HEK293 (cell line): Measurements from ENCODE around the gene JKAMP.

ENCODE experiments used
- CTCF ChIA-PET: fragments of 350-600 bp; formaldehyde crosslinking; extraction: SDS; loops from one replicate; lab custom pipeline; 2021; ENCODE audit warnings: antibody characterized with exemption; lab: Yijun Ruan, JAX
- POLR2A ChIA-PET: fragments of 300-600 bp; formaldehyde crosslinking; extraction: SDS; loops from one replicate; lab custom pipeline; 2020; ENCODE audit warnings: antibody characterized with exemption, inconsistent platforms; lab: Yijun Ruan, JAX
- H3K27ac ChIP-seq: fragments of 200-500 bp; sonication (Bioruptor generic); 2 replicates; pipeline ENCODE4 v1.5.1; 2014; ENCODE audit warnings: low read depth, low read length, control low read depth, inconsistent platforms; ENCODE audit errors: extremely low read depth
- H3K36me3 ChIP-seq, 2 experiments: fragments of 200-500 bp in 1 of 2; sonication (Bioruptor generic) in 1 of 2; 1 replicate in 1 of 2; 2 replicates in 1 of 2; pipeline ENCODE4 v1.5.1; 2014 to 2017; ENCODE audit warnings: inconsistent platforms in 2 of 2, low read length in 2 of 2; ENCODE audit not compliant: control insufficient read depth in 2 of 2, insufficient read depth in 1 of 2
- H3K4me1 ChIP-seq: fragments of 200-500 bp; sonication (Bioruptor generic); 2 replicates; pipeline ENCODE4 v1.5.1; 2014; ENCODE audit warnings: mild to moderate bottlenecking, low read length, inconsistent platforms; ENCODE audit not compliant: control insufficient read depth, insufficient read depth
- H3K4me3 ChIP-seq: 2 replicates; pipeline ENCODE4 v1.5.1; 2011; ENCODE audit warnings: low read depth, mild to moderate bottlenecking, control low read depth, low read length, moderate library complexity
- H3K9me3 ChIP-seq: fragments of 200-500 bp; sonication (Bioruptor generic); 2 replicates; pipeline ENCODE4 v1.5.1; 2014; ENCODE audit warnings: low read depth, low read length, inconsistent platforms; ENCODE audit not compliant: control insufficient read depth, insufficient read depth
- FEZF1 ChIP-seq: fragments of 450-650 bp; formaldehyde crosslinking; IDR thresholded peaks from 2 replicates; pipeline ENCODE4 v1.5.1; 2016; ENCODE audit warnings: missing biosample characterization, missing genetic modification characterization
- GLI2 ChIP-seq: fragments of 450-650 bp; formaldehyde crosslinking; IDR thresholded peaks from 2 replicates; pipeline ENCODE4; 2017; ENCODE audit warnings: missing biosample characterization, missing genetic modification characterization, low read depth, borderline replicate concordance
- GLIS1 ChIP-seq: fragments of 450-650 bp; formaldehyde crosslinking; IDR thresholded peaks from 2 replicates; pipeline ENCODE4 v1.5.1; 2016; ENCODE audit warnings: missing biosample characterization, missing genetic modification characterization
- IKZF3 ChIP-seq: fragments of 450-650 bp; IDR thresholded peaks from 2 replicates; pipeline ENCODE4 v1.5.0; 2018; ENCODE audit warnings: missing biosample characterization, mild to moderate bottlenecking, missing genetic modification characterization, moderate library complexity
- KLF7 ChIP-seq: fragments of 450-650 bp; formaldehyde crosslinking; IDR thresholded peaks from 2 replicates; pipeline ENCODE4 v1.5.1; 2016; ENCODE audit warnings: missing biosample characterization, missing genetic modification characterization, borderline replicate concordance
- OSR2 ChIP-seq: fragments of 450-650 bp; formaldehyde crosslinking; IDR thresholded peaks from 2 replicates; pipeline ENCODE4 v1.5.1; 2016; ENCODE audit warnings: missing biosample characterization, missing genetic modification characterization
- REPIN1 ChIP-seq: fragments of 450-650 bp; formaldehyde crosslinking; IDR thresholded peaks from 2 replicates; pipeline ENCODE4 v1.5.1; 2017; ENCODE audit warnings: missing biosample characterization, missing genetic modification characterization, low read depth
- SP3 ChIP-seq: fragments of 450-650 bp; formaldehyde crosslinking; IDR thresholded peaks from 2 replicates; pipeline ENCODE4 v1.5.1; 2016; ENCODE audit warnings: missing biosample characterization, missing genetic modification characterization
- ZNF10 ChIP-seq: fragments of 450-650 bp; formaldehyde crosslinking; IDR thresholded peaks from 2 replicates; pipeline ENCODE4 v1.5.1; 2017; ENCODE audit warnings: missing biosample characterization, missing genetic modification characterization
- ZNF112 ChIP-seq: fragments of 450-650 bp; formaldehyde crosslinking; IDR thresholded peaks from 2 replicates; pipeline ENCODE4 v1.5.0; 2017; ENCODE audit warnings: missing biosample characterization, missing genetic modification characterization
- ZNF19 ChIP-seq: fragments of 450-650 bp; formaldehyde crosslinking; IDR thresholded peaks from 2 replicates; pipeline ENCODE4; 2016; ENCODE audit warnings: missing biosample characterization, missing genetic modification characterization, low read depth
- ZNF335 ChIP-seq: fragments of 450-650 bp; formaldehyde crosslinking; conservative IDR thresholded peaks from 2 replicates; pipeline ENCODE4 v1.5.1; 2016; ENCODE audit warnings: missing biosample characterization, missing genetic modification characterization
- ZNF341 ChIP-seq: fragments of 450-650 bp; formaldehyde crosslinking; IDR thresholded peaks from 2 replicates; pipeline ENCODE4; 2016; ENCODE audit warnings: low read depth, missing biosample characterization, missing genetic modification characterization
- ZNF366 ChIP-seq: fragments of 450-650 bp; formaldehyde crosslinking; conservative IDR thresholded peaks from 2 replicates; pipeline ENCODE4 v1.5.1; 2016; ENCODE audit warnings: missing biosample characterization, missing genetic modification characterization
- ZNF629 ChIP-seq: fragments of 450-650 bp; formaldehyde crosslinking; IDR thresholded peaks from 2 replicates; pipeline ENCODE4 v1.5.1; 2017; ENCODE audit warnings: missing biosample characterization, missing genetic modification characterization
- ZNF664 ChIP-seq: fragments of 450-650 bp; formaldehyde crosslinking; IDR thresholded peaks from 2 replicates; pipeline ENCODE4 v1.5.1; 2016; ENCODE audit warnings: missing biosample characterization, missing genetic modification characterization
- ZNF768 ChIP-seq: fragments of 450-650 bp; formaldehyde crosslinking; IDR thresholded peaks from 2 replicates; pipeline ENCODE4 v1.5.1; 2018; ENCODE audit warnings: missing biosample characterization, mild to moderate bottlenecking, missing genetic modification characterization
- ZNF785 ChIP-seq: fragments of 450-650 bp; formaldehyde crosslinking; IDR thresholded peaks from 2 replicates; pipeline ENCODE4 v1.5.1; 2016; ENCODE audit warnings: missing biosample characterization, missing genetic modification characterization
- TF ChIP-seq, protein P1 (sequence below): fragments of 450-650 bp; formaldehyde crosslinking; IDR thresholded peaks from 2 replicates; pipeline ENCODE4 v1.5.1; 2016; ENCODE audit warnings: missing biosample characterization, missing genetic modification characterization
- TF ChIP-seq, protein P2 (sequence below): fragments of 450-650 bp; formaldehyde crosslinking; IDR thresholded peaks from 2 replicates; pipeline ENCODE4 v1.5.1; 2016; ENCODE audit warnings: missing biosample characterization, missing genetic modification characterization
- TF ChIP-seq, protein P3 (sequence below): fragments of 450-650 bp; formaldehyde crosslinking; IDR thresholded peaks from 2 replicates; pipeline ENCODE4 v1.5.1; 2017; ENCODE audit warnings: missing biosample characterization, missing genetic modification characterization
- TF ChIP-seq, protein P4 (sequence below): fragments of 450-650 bp; formaldehyde crosslinking; IDR thresholded peaks from 2 replicates; pipeline ENCODE4 v1.5.1; 2016; ENCODE audit warnings: missing biosample characterization, missing genetic modification characterization

JKAMP gene

DNA sequence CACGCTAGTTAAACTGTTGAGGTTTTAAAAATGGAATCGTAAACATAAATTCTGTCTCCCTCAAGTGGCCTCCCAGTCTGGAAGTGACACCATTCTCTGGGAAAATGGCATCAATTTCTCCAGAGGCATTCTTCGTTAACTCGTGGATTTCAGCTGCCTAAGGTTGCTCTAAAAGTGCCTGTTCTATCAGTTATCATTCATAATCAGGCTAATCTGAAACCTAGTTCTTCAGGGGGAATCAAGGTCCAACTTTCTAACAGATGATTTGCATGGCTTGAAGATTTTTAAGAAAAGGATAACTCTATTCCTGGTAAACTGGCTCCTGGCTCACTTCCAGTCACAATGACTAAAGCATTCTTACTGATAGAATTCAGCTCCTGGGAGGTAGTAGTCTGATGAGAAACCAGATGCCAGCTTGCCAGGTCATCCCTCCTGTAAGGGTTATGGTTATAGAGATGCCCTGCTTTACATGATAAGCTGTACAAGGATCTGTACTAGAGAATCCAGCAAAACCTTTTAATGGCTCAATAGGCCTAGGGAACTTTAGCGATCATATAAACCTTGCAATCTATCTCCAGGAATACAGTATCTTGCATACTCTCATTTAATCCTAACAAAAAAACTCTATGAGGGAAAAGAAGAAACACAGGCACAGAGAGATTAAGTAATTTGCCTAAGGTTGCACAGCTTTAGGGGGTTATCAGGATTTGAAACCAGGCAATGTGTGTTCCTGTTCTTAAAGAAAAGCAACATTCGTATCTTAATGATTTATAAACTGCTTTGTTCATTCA lies 1.6 kb upstream of the JKAMP start:
- ChIA-PET POLR2A (interaction anchor here (1.3 to 2.4 kb wide), 2 partner anchors 18 to 25 kb away, joined by 3 to 18 read pairs; partner anchors contain the start of gene GPR135), CTCF (interaction anchor here (1.0 to 1.1 kb wide), 3 partner anchors 293 to 702 kb away, joined by 3 to 4 read pairs (median 3); no protein-coding TSS in a partner anchor)
- Histone ChIP-seq H3K4me3 (peak overlapping the region; percentile 84), H3K27ac (no peak overlapping the region), H3K36me3 (peaks cover 14 to 27% of the 10 kb centered on the region in 2 experiments), H3K4me1 (0 out of 2 replicates have a peak, but pooled peaks cover 3% of the 10 kb centered on the region), H3K9me3 (no peaks in the 10 kb centered on the region)
- TF ChIP-seq ZNF19 (tag by site-specific recombination), result no peak
- peak; percentile 63 for TF ChIP-seq GLIS1 (tag by site-specific recombination)
- TF ChIP-seq, protein P1, sequence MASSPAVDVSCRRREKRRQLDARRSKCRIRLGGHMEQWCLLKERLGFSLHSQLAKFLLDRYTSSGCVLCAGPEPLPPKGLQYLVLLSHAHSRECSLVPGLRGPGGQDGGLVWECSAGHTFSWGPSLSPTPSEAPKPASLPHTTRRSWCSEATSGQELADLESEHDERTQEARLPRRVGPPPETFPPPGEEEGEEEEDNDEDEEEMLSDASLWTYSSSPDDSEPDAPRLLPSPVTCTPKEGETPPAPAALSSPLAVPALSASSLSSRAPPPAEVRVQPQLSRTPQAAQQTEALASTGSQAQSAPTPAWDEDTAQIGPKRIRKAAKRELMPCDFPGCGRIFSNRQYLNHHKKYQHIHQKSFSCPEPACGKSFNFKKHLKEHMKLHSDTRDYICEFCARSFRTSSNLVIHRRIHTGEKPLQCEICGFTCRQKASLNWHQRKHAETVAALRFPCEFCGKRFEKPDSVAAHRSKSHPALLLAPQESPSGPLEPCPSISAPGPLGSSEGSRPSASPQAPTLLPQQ (tag by site-specific recombination), result 0 out of 2 replicates have a peak, but pooled peaks have one; percentile 12
- no peak for TF ChIP-seq SP3 (tag by site-specific recombination)
- TF ChIP-seq OSR2 (tag by site-specific recombination), result peak; percentile 79; the same call in 1 of the 2 replicates
- 0 out of 2 replicates have a peak, but pooled peaks have one; percentile 17 for TF ChIP-seq ZNF366 (tag by site-specific recombination)
- TF ChIP-seq FEZF1, result 0 out of 2 replicates have a peak, but pooled peaks have one; percentile 20
- TF ChIP-seq, protein P2, sequence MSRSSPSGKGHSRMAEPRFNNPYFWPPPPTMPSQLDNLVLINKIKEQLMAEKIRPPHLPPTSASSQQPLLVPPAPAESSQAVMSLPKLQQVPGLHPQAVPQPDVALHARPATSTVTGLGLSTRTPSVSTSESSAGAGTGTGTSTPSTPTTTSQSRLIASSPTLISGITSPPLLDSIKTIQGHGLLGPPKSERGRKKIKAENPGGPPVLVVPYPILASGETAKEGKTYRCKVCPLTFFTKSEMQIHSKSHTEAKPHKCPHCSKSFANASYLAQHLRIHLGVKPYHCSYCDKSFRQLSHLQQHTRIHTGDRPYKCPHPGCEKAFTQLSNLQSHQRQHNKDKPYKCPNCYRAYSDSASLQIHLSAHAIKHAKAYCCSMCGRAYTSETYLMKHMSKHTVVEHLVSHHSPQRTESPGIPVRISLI (tag by site-specific recombination), result no peak
- no peak for TF ChIP-seq ZNF629 (tag by site-specific recombination)
- 0 out of 2 replicates have a peak, but pooled peaks have one; percentile 28 for TF ChIP-seq ZNF768
- no peak for TF ChIP-seq ZNF785 (tag by site-specific recombination)
- no peak for TF ChIP-seq ZNF112 (tag by site-specific recombination)
- TF ChIP-seq, protein P3, sequence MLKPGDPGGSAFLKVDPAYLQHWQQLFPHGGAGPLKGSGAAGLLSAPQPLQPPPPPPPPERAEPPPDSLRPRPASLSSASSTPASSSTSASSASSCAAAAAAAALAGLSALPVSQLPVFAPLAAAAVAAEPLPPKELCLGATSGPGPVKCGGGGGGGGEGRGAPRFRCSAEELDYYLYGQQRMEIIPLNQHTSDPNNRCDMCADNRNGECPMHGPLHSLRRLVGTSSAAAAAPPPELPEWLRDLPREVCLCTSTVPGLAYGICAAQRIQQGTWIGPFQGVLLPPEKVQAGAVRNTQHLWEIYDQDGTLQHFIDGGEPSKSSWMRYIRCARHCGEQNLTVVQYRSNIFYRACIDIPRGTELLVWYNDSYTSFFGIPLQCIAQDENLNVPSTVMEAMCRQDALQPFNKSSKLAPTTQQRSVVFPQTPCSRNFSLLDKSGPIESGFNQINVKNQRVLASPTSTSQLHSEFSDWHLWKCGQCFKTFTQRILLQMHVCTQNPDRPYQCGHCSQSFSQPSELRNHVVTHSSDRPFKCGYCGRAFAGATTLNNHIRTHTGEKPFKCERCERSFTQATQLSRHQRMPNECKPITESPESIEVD (tag by site-specific recombination), result peak; percentile 50; the same call in 1 of the 2 replicates
- peak; percentile 71 for TF ChIP-seq ZNF335
- TF ChIP-seq REPIN1, result no peak
- TF ChIP-seq ZNF664 (tag by site-specific recombination), result peak; percentile 61; the same call in 1 of the 2 replicates

DNA sequence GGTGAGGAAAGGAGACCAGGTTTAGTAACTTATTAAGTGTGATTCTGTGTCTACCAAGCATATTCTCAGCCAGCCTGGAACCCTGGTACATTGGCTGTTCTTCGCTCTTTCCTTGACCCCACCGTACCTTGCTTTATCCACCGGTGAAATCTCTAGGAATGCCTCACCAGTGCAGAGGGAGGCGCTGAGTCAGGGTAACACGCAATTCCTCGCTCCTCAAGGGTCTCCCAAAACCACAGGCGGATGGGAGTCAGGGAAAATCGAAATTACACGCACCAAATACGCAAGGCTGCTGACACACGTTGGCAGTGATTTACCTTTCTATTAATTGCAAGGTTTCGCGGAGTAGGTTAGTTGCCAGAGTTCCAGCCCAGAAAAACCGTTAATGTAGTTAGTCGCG lies 954 bp upstream of the JKAMP start:
- H3K27ac ChIP-seq, result peak overlapping the region; percentile 84; the same call in 1 of the 2 replicates
- peak overlapping the region; percentile 84 for H3K4me3 ChIP-seq
- no peaks in the 10 kb centered on the region for H3K9me3 ChIP-seq
- H3K4me1 ChIP-seq, result 0 out of 2 replicates have a peak, but pooled peaks cover 3% of the 10 kb centered on the region
- ChIA-PET POLR2A (interaction anchor here (1.1 to 2.4 kb wide), 5 partner anchors 14 to 295 kb away, joined by 3 to 18 read pairs (median 4); partner anchors contain the start of genes DAAM1 and GPR135), CTCF (interaction anchor here (1.0 to 1.9 kb wide), 5 partner anchors 20 to 702 kb away, joined by 3 to 7 read pairs (median 3); no protein-coding TSS in a partner anchor)
- TF ChIP-seq KLF7 (no peak), ZNF341 (peak; percentile 99), ZNF629 (tag by site-specific recombination) (no peak), IKZF3 (0 out of 2 replicates have a peak, but pooled peaks have one; percentile 24), GLI2 (tag by site-specific recombination) (no peak), ZNF10 (tag by site-specific recombination) (no peak)
- TF ChIP-seq, protein P4, sequence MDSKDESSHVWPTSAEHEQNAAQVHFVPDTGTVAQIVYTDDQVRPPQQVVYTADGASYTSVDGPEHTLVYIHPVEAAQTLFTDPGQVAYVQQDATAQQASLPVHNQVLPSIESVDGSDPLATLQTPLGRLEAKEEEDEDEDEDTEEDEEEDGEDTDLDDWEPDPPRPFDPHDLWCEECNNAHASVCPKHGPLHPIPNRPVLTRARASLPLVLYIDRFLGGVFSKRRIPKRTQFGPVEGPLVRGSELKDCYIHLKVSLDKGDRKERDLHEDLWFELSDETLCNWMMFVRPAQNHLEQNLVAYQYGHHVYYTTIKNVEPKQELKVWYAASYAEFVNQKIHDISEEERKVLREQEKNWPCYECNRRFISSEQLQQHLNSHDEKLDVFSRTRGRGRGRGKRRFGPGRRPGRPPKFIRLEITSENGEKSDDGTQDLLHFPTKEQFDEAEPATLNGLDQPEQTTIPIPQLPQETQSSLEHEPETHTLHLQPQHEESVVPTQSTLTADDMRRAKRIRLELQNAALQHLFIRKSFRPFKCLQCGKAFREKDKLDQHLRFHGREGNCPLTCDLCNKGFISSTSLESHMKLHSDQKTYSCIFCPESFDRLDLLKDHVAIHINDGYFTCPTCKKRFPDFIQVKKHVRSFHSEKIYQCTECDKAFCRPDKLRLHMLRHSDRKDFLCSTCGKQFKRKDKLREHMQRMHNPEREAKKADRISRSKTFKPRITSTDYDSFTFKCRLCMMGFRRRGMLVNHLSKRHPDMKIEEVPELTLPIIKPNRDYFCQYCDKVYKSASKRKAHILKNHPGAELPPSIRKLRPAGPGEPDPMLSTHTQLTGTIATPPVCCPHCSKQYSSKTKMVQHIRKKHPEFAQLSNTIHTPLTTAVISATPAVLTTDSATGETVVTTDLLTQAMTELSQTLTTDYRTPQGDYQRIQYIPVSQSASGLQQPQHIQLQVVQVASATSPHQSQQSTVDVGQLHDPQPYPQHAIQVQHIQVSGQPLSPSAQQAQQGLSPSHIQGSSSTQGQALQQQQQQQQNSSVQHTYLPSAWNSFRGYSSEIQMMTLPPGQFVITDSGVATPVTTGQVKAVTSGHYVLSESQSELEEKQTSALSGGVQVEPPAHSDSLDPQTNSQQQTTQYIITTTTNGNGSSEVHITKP (tag by site-specific recombination), result peak; percentile 50; the same call in 1 of the 2 replicates
- H3K36me3 ChIP-seq, result peaks cover 13 to 28% of the 10 kb centered on the region in 2 experiments
